AG10803 (cell line): ENCODE results near the gene MED25.

Source experiments
- DNase-seq: peaks from one replicate; pipeline ENCODE4 v3.0.0; 2010; ENCODE audit warnings: low read depth
- H3K4me3 ChIP-seq: 2 replicates; pipeline ENCODE4 v1.5.1; 2011; ENCODE audit warnings: mild to moderate bottlenecking, low read length, control low read depth
- TF ChIP-seq, protein P1 (sequence below): conservative IDR thresholded peaks from 2 replicates; pipeline ENCODE4 v1.5.1; 2011; ENCODE audit warnings: mild to moderate bottlenecking, low read length, control low read depth, inconsistent platforms

MED25 gene

DNA sequence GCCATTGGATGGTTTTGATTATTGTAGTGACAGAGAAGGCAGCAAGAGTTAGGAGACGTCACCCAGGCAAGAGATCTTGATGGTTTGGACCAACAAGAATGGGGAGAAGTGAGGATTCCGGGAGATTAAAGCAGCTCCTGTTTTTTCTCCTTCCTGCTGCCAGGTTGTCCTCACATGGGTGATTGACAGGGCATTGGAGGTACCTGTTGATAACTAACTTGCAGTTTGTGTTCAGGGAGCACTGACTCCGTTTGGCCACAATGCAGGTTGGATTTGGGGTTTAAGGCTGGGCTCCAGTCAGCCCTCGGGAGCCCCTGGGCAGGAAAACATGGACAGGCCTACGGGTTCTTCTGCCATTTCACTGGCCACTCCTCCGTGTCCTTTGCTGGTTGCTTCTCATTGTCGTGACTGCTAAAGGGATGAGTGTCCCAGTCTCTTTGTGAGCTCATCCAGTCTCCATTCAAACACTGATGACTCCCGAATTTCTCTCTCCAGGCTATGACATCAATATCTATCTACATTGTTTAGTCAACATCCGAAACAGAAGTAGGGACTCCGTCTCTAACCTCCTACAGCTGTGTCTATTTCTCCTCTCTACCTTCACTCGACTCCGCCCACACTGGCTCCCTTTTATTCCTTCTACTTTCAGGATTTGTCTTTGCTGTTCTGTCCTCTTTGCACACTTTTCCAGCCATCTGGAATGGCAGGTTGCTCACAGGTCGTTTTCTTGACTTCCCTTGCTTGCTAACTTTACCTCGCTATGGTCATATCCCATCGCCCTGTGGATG lies 31.5 kb downstream of the MED25 start:
- peak overlapping the region; percentile 90 for H3K4me3 ChIP-seq
- DNase-seq: no peak
- TF ChIP-seq, protein P1, sequence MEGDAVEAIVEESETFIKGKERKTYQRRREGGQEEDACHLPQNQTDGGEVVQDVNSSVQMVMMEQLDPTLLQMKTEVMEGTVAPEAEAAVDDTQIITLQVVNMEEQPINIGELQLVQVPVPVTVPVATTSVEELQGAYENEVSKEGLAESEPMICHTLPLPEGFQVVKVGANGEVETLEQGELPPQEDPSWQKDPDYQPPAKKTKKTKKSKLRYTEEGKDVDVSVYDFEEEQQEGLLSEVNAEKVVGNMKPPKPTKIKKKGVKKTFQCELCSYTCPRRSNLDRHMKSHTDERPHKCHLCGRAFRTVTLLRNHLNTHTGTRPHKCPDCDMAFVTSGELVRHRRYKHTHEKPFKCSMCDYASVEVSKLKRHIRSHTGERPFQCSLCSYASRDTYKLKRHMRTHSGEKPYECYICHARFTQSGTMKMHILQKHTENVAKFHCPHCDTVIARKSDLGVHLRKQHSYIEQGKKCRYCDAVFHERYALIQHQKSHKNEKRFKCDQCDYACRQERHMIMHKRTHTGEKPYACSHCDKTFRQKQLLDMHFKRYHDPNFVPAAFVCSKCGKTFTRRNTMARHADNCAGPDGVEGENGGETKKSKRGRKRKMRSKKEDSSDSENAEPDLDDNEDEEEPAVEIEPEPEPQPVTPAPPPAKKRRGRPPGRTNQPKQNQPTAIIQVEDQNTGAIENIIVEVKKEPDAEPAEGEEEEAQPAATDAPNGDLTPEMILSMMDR: no peak

DNA sequence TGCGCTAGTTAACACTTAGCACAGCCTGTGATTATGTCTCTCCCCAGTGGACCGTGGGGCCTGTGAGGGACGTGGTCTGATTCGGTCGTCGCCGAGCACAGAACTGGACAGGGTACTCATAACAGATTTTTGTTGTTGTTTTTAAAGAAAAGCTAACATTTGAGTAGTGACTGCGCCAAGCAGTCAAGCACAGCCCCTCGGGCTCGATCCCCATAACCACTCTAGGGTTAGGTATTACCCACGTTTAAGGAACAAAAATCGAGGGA lies 32.1 kb downstream of the MED25 start:
- DNase-seq: no peak
- TF ChIP-seq, protein P1: no peak
- peak overlapping the region; percentile 90 for H3K4me3 ChIP-seq

DNA sequence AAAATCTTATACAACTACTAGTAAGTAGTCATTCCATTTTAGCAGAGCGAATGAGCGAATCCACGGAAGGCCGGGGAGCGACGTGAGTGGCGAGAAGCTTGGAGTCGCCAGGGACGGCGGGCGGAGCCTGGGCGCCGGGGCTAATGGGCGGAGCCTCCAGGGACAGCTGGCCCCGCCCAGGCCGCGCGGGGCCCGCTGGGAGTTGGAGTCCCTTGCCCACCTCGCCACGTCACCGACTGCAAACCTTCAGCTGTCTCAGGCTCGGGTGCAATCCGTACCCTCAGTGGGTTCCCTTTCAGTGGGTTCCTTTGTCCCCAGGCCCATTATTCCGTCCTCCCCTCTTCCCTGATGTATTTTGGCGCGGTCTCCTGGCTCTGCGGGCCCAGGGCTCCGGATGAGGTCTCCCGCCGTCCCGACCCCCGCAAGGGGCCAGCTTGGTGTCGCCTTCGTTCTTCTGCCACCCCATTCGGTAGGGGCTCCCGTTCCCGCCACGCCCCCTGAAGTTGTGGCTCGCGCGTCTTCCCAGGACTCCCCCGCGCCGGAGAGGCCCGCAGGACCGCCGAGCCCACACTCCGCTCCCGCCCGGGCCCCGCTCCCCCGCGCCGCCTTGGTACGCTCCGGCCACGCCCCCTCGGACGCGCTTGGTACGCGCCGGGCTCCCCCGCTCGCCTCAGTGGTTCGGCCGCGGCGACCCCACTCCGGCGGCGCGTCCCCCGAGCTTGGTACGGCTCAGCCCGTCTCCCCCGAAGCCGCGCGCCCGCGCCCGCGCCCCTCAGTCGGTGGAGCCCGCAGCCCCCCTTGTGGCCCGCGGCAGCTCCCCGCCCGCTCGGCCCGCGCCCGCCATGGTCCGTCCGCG lies 32.6 kb downstream of the MED25 start, which contains the start of gene PTOV1:
TSS of gene PTOV1 (plus strand) at position 673 of the 856 bp plus-strand sequence.
- TF ChIP-seq, protein P1: no peak
- peak within 1 kb of the TSS; percentile 90 for H3K4me3 ChIP-seq
- peak; percentile 89 for DNase-seq

DNA sequence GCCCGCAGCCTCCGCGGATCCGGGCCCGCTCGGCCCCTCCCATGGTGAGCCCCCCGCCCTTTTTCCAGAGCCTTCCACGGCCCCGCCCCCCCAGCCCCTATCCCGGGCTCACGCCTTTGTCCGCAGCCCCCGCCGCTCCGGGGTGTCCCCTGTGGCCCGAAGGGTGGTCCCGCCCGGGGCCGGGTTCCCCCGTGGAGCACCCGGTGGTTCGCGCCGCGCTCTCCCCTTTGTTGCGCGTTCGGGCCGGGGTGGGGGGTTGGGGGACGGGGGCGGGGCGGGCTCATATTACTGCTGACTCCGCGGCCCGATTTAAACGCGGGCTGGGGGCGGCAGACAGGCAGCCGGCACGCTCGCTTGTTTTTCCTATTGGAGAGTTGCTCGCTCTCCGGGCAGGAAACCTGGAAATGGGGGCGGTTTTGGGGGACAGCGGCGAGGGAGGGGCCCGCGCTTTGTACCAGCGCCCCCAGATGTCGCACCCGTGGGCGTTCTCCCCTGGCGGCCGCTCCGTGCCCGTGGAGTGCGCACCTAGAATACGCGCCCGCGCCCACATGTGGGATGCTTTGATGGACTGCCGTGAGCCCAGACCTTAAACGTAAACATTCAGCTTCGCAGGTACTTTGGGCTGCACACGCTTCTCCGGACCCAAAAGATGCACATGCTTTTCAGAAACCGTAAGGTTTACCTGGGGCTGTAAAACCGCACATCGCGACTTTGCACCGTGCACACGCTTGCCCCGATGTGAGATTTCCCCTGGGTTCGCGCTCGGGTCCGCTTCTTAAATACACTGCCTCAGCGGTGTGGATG lies 33.6 kb downstream of the MED25 start:
- peak overlapping the region; percentile 90 for H3K4me3 ChIP-seq
- DNase-seq: no peak
- TF ChIP-seq, protein P1: no peak

DNA sequence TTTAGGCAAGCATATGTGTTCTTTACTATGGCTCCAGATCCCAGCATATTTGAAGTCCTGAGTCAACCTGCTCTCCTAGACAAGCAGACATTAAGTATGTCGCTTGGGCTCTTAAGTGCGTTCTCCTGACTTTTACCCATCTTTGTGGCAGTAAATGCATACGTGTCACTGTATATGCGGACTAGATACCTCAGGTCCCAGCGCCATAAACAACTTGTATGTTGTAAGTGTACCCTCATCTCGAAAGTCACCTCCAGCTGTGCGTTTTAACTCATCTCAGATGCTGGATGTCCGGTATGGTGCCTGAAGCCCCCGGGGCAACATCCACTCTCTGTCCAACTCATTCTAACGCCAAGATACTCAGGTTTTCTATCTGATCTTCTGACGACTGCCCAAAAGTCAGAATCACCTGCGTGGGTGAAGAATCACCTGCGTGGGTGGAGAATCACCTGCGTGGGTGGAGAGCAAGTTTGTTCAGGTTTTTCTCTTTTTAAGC lies 34.6 kb downstream of the MED25 start:
- no peak for DNase-seq
- H3K4me3 ChIP-seq: peak overlapping the region; percentile 90
- TF ChIP-seq, protein P1: no peak

DNA sequence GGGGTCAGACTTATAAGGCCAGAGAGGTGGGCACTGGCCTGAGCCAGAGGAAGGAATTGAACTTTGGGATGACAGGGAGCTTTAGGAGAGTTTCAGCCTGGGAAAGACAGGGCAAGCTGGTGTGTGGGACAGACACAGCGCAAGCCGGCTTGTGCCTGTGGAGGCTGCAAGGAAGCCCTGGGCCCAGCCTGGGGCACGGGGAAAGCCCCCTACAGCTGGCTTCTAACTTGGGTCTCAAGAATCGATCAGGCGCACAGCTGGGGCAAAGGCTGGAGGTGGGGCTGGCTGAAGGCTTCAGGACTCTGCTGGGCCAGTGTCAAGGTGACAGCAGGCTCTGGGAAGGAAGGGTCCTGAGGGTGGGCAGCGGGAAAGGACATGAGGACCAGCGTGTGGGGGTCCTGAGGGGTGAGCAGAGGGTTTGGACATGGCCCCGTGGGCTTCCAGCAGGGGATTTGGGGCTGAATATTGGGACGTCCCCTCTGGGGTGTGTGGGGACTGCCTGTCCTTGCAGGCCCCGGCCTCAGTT lies 35.8 kb downstream of the MED25 start:
- H3K4me3 ChIP-seq: no peak overlapping the region
- no peak for DNase-seq
- TF ChIP-seq, protein P1: no peak
